RWPE1 (cell line): ENCODE measurements around the gene INPP5F.
"Not testable (repeated sequence)": the region's sequence is repeated elsewhere in the genome, so short reads cannot be mapped to it uniquely, and the experiment has no call there.

ENCODE experiments used
- CTCF ChIA-PET: fragments of 350-600 bp; sonication (Branson Sonifier 250); formaldehyde crosslinking; extraction: SDS; loops from one replicate; lab custom pipeline; 2021; lab: Yijun Ruan, JAX
- POLR2A ChIA-PET: fragments of 400-600 bp; formaldehyde crosslinking; extraction: SDS; loops from one replicate; lab custom pipeline; 2020; ENCODE audit warnings: antibody characterized with exemption; ENCODE audit not compliant: low non-redundant PET; lab: Yijun Ruan, JAX
- DNase-seq: peaks from one replicate; pipeline ENCODE4 v3.0.0; 2012; ENCODE audit warnings: low spot score
- H3K27ac ChIP-seq: fragments of 450-650 bp; 2 replicates; pipeline ENCODE4 v1.5.1; 2017
- TF ChIP-seq, protein P1 (sequence below): fragments of 450-650 bp; conservative IDR thresholded peaks from 2 replicates; pipeline ENCODE4 v1.5.1; 2017; ENCODE audit warnings: low read depth, mild to moderate bottlenecking

INPP5F gene

DNA sequence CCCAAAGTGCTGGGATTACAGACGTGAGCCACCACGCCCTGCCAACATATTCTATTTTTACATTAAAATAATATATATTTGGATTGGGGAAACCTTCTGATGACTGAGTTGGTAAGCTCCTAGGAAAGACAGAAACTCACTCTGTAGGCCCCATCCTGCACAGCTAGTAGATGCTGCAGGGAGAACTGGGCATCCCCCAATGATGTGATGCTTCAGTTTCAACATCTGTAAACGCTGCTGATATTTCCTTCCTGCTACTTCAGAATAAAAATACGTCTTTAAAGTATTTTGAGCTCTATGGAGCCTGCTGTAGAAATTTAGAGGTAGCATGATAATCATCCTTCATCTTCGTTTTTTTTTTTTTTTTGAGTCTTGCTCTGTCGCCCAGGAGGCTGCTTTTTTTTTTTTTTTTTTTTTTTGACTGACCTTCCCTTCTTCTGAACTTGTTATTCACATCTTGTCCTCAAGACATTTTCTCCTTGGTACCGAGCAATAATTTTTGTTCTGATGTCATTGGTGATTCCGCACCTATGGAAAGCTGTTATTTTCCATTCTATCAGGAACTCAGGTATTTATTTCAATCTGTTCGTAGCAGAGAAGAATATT lies 21.8 kb upstream of the INPP5F start:
- DNase-seq = no peak
- ChIA-PET CTCF (interaction anchor here (0.6 kb wide), 1 partner anchor 27 kb away, joined by 3 read pairs; no protein-coding TSS in a partner anchor), POLR2A (no interaction called here)
- TF ChIP-seq, protein P1, sequence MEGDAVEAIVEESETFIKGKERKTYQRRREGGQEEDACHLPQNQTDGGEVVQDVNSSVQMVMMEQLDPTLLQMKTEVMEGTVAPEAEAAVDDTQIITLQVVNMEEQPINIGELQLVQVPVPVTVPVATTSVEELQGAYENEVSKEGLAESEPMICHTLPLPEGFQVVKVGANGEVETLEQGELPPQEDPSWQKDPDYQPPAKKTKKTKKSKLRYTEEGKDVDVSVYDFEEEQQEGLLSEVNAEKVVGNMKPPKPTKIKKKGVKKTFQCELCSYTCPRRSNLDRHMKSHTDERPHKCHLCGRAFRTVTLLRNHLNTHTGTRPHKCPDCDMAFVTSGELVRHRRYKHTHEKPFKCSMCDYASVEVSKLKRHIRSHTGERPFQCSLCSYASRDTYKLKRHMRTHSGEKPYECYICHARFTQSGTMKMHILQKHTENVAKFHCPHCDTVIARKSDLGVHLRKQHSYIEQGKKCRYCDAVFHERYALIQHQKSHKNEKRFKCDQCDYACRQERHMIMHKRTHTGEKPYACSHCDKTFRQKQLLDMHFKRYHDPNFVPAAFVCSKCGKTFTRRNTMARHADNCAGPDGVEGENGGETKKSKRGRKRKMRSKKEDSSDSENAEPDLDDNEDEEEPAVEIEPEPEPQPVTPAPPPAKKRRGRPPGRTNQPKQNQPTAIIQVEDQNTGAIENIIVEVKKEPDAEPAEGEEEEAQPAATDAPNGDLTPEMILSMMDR = no peak
- H3K27ac ChIP-seq = no peak overlapping the region

DNA sequence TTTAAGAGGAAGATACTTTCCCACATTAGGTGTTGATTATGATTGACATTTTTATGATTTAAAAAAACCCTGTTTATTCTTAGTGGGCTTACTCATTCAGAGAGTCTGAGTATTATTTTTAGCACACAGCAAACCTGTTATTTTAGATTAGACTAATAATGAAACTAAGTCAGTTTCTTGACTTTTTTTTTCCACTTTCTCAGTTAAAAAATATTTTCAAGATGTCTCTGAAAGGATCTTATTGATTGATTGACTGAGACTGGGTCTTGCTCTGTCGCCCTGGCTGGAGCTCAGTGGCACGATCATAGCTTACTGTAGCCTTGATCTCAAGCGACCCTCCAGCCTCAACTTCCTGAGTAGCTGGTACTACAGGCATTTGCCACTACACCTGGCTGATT lies 20.4 kb upstream of the INPP5F start:
- CTCF ChIA-PET = interaction anchor here (1.8 kb wide), 1 partner anchor 18 kb away, joined by 4 read pairs; no protein-coding TSS in a partner anchor
- POLR2A ChIA-PET = no interaction called here
- DNase-seq = no peak
- no peak overlapping the region for H3K27ac ChIP-seq
- TF ChIP-seq, protein P1 = no peak

DNA sequence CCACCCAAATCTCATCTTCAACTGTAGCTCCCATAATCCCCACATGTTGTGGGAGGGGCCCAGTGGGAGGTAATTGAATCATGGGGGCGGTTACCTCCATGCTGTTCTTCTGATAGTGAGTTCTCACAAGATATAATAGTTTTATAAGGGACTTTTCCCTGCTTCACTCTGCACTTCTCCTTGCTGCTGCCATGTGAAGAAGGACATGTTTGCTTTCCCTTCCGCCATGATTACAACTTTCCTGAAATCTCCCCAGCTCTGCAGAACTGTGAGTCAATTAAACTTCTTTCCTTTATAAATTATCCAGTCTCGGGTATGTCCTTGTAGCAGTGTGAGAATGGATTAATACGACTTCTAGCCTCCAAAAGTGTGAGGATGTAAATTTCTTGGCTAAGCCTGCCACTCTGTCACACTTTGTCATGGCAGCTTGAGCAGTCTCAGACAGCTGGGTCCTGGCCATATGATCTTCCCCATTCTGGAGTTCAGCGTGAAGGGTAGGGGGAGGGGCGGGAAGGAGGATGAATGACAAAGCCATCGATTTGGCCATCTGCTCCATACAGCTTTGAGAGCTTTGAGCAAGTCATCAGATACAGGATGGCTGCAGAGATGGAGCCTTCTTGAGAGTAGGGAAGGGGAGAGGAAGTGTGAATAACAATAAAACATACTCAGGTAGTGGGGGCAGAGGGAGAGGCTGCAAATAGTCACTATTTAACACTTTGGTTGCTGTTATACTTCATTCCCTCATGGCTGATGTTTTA lies 19.1 kb upstream of the INPP5F start:
- no peak overlapping the region for H3K27ac ChIP-seq
- POLR2A ChIA-PET = interaction anchor here (1.1 kb wide), 1 partner anchor 19 kb away, joined by 5 read pairs; the partner anchor contains the start of gene INPP5F
- TF ChIP-seq, protein P1 = no peak
- CTCF ChIA-PET = interaction anchor here (1.8 kb wide), 1 partner anchor 20 kb away, joined by 4 read pairs; no protein-coding TSS in a partner anchor
- no peak for DNase-seq

DNA sequence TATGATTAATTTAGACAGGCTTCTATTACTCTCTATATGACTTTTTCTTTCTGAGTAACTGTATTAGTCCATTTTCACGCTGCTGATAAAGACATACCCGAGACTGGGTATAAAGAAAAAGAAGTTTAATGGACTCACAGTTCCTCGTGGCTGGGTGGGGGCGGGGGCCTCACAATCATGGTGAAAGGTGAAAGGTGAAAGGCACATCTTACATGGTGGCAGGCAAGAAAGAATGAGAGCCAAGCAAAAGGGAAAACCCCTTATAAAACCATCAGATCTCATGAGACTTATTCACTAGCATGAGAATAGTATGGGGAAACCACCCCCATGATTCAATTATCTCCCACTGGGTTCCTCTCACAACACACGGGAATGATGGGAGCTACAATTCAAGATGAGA lies 18.5 kb upstream of the INPP5F start:
- H3K27ac ChIP-seq, CTCF ChIA-PET, DNase-seq, POLR2A ChIA-PET: not testable (repeated sequence)

DNA sequence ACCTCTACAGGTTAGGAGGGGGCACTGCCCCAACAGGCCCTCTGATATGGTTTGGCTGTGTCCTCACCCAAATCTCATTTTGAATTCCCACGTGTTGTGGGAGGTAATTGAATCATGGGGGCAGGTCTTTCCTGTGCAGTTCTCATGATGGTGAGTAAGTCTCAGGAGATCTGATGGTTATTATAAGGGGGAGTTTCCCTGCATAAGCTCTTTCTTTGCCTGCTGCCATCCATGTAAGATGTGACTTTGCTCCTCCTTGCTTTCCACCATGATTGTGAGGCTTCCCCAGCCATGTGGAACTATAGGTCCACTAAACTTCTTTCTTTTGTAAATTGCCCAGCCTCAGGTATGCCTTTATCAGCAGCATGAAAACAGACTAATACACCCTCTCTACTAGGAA lies 14.9 kb upstream of the INPP5F start:
- POLR2A ChIA-PET, H3K27ac ChIP-seq, DNase-seq: not testable (repeated sequence)
- CTCF ChIA-PET = interaction anchor here (0.7 kb wide), 1 partner anchor 28 kb away, joined by 3 read pairs; no protein-coding TSS in a partner anchor

DNA sequence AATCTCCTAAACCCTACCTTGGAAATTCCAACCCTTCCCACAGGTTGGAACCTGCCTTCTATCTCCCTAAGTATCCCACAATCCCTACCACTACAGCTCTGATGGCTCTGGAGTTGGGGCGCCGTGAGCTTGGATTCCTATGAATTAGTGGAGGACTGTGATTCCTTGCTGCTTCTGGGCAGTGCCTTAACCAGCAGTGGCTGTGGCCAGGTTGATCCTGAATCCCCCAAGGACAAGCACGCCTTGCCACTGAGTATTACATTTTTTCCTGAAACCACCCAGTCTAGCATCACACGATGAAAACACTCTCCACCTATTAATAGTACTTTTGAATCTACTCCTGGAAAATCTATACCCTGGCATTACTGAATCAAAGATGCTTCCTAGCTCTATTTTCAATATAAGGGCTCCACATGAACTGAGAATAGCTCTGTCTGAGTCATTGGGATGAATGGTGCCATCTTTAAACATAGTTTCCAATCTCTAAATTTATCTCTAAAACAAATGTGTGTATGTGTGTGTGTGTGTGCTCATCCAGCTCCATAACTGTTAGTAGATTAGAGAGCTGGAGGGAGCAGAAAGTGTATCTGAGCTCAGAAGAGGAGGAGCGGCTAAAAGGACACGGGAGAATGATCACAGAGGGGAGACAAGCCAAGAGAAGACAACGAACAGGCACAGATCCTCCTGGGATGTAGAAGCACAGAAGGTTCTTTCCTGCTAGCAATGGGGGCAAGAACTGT lies 11.9 kb upstream of the INPP5F start:
- H3K27ac ChIP-seq = no peak overlapping the region
- no peak for DNase-seq
- ChIA-PET POLR2A (no interaction called here), CTCF (interaction anchor here (0.6 to 1.3 kb wide), 4 partner anchors 19 to 168 kb away, joined by 3 to 4 read pairs (median 4); no protein-coding TSS in a partner anchor)
- TF ChIP-seq, protein P1 = no peak

DNA sequence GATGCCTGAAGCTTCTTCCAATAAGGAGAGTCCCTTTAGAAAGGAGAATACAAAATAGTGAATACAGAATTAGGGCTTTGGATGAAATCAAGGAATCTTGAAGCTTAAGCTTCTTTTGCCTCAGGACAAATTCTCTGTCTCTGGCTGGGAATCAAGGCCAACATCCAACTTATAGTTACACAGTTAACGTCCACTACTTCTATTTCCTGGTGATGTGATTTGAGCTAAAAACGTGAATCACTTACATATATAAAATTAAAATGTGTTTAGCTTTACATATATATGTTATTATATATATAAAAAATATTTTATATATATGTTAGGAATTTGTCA lies 11.4 kb upstream of the INPP5F start:
- ChIA-PET CTCF (interaction anchor here (0.9 to 1.3 kb wide), 3 partner anchors 19 to 36 kb away, joined by 3 to 4 read pairs (median 3); no protein-coding TSS in a partner anchor), POLR2A (no interaction called here)
- TF ChIP-seq, protein P1 = no peak
- H3K27ac ChIP-seq = no peak overlapping the region
- no peak for DNase-seq
